Gastroesophageal sphincter (tissue), 3 donors: ENCODE results near the gene PLA2R1.

ENCODE experiments used
- CTCF ChIP-seq, 4 experiments: fragments of 200-600 bp in 2 of 4; fragments of 450-650 bp in 2 of 4; sonication (generic) in 1 of 4; IDR thresholded peaks; one replicate each; pipeline ENCODE4 v1.5.1; 2017 to 2019; ENCODE audit warnings: antibody characterized with exemption in 4 of 4, mild to moderate bottlenecking in 2 of 4, moderate library complexity in 2 of 4
- POLR2A ChIP-seq, 2 donors: fragments of 450-650 bp; IDR thresholded peaks; one replicate each; pipeline ENCODE4 v1.6.1; 2017; ENCODE audit warnings: antibody characterized with exemption in 2 of 2, mild to moderate bottlenecking in 2 of 2, moderate library complexity in 1 of 2

- TF ChIP-seq CTCF (IDR thresholded peaks at IDR 0.05) (no peak), POLR2A (IDR thresholded peaks at IDR 0.05) (no peak)
Observed at GRCh38 chr2:160110674-160111239, 48.3 kb upstream of the PLA2R1 start.
